Measurements from ENCODE around the gene PDE6B. TPM values are rescaled to one million over a fixed set of nuclear protein-coding genes. Genes with fewer than 3 reads are reported as not detected.

Gene PDE6B
- total RNA-seq, 2 experiments from 2014 or later, result not detected

DNA sequence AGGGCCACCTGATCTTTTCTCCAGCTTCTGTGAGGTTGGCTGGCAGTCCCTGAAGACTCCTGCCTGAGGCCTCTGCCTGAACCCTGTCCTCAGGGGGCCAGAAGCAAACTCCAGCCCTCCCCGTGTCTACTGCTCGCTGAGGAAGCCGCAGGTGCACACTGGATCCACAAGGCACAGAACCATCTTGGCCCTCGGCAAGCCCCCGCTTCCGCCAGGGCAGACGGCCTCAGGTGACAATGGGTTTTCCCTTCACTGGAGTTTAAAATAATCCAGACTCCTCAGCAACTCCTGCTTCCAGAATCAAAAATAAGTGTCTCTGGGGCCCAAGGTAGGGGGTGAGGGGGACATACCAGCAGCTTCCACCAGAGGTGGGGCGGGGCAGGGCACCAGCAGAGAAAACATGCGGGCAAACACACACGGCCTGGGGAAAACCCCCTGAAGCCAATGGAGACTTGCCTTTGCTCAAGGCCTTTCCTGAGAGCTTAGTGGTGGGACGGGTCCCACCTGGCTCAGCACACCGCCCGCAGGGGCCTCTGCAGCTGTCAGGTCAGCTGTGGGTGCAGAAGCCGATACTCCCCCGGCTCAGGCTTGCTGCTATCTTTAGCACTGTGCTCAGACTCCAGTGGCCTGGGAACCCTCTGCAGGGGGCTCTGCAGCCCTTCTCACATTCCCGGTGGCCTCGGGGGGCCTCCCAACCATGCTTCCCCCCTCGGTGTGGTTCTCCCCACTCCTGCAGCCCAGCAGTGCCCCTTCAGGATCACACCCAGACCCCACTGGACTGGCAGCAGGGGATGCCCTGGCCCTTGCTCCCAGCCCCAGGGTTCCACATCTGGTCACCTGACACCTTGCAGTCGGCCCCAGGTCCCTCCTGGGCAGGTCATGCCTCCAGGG lies 50.9 kb downstream of the PDE6B start:
- peak overlapping the region; percentile 98 for H3K4me3 ChIP-seq (ENCODE audit: low read depth, low read length, poor library complexity, severe bottlenecking)
- peaks cover 46% of the 10 kb centered on the region for H3K4me1 ChIP-seq (ENCODE audit: insufficient read depth, low read length, poor library complexity, severe bottlenecking)
- ChIA-PET CTCF (ENCODE audit: unreplicated experiment) (no interaction called here), POLR2A (no interaction called here)
- H2AFZ ChIP-seq (ENCODE audit: low read length), result no peak overlapping the region
- peaks cover 17% of the 10 kb centered on the region for H3K79me2 ChIP-seq (ENCODE audit: insufficient read depth, low read depth, low read length)
- TF ChIP-seq EZH2phosphoT487 (IDR thresholded peaks at IDR 0.05; ENCODE audit: borderline replicate concordance, low read depth, low read length), result no peak
- TF ChIP-seq, protein P1, sequence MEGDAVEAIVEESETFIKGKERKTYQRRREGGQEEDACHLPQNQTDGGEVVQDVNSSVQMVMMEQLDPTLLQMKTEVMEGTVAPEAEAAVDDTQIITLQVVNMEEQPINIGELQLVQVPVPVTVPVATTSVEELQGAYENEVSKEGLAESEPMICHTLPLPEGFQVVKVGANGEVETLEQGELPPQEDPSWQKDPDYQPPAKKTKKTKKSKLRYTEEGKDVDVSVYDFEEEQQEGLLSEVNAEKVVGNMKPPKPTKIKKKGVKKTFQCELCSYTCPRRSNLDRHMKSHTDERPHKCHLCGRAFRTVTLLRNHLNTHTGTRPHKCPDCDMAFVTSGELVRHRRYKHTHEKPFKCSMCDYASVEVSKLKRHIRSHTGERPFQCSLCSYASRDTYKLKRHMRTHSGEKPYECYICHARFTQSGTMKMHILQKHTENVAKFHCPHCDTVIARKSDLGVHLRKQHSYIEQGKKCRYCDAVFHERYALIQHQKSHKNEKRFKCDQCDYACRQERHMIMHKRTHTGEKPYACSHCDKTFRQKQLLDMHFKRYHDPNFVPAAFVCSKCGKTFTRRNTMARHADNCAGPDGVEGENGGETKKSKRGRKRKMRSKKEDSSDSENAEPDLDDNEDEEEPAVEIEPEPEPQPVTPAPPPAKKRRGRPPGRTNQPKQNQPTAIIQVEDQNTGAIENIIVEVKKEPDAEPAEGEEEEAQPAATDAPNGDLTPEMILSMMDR (conservative IDR thresholded peaks at IDR 0.05; ENCODE audit: low read length), result no peak
- H3K4me2 ChIP-seq (ENCODE audit: low read length), result peak overlapping the region; percentile 94
- H3K9me3 ChIP-seq (ENCODE audit: low read length), result no peaks in the 10 kb centered on the region
- intact Hi-C loops (cut with micrococcal nuclease; ENCODE audit: unreplicated experiment), result loop anchor here (1.0 to 10.0 kb wide), 4 partner anchors 107 to 1039 kb away; partner anchors contain the start of gene SLBP
- BruUV-seq (replicated peaks), result no TSS peak
- H4K20me1 ChIP-seq (ENCODE audit: insufficient read depth, low read length), result no peaks in the 10 kb centered on the region
- H3K27ac ChIP-seq (ENCODE audit: low read depth, low read length, poor library complexity, severe bottlenecking), result peak overlapping the region; percentile 94
- DNase-seq (ENCODE audit: low spot score), result peak; percentile 92
- no peaks in the 10 kb centered on the region for H3K9me2 ChIP-seq (ENCODE audit: insufficient read depth, low read length)
- H3K36me3 ChIP-seq (ENCODE audit: insufficient read depth, low read length), result peaks cover 25% of the 10 kb centered on the region

- POLR2A ChIA-PET, result no interaction called here
- intact Hi-C loops (cut with micrococcal nuclease; ENCODE audit: unreplicated experiment), result loop anchor here (1.0 to 10.0 kb wide), 4 partner anchors 106 to 1038 kb away; partner anchors contain the start of gene SLBP
- peaks cover 46% of the 10 kb centered on the region for H3K4me1 ChIP-seq (ENCODE audit: insufficient read depth, low read length, poor library complexity, severe bottlenecking)
Measured at GRCh38 chr4:676871-677235, 51.5 kb downstream of the PDE6B start.

More at GRCh38 chr4:676871-677235, 51.5 kb downstream of the PDE6B start:
- H3K36me3 ChIP-seq (ENCODE audit: insufficient read depth, low read length), result peaks cover 19% of the 10 kb centered on the region
- peak overlapping the region; percentile 94 for H3K4me2 ChIP-seq (ENCODE audit: low read length)
- no peaks in the 10 kb centered on the region for H3K9me3 ChIP-seq (ENCODE audit: low read length)
- peak overlapping the region; percentile 94 for H3K27ac ChIP-seq (ENCODE audit: low read depth, low read length, poor library complexity, severe bottlenecking)
- H3K79me2 ChIP-seq (ENCODE audit: insufficient read depth, low read depth, low read length), result peaks cover 17% of the 10 kb centered on the region
- peak; percentile 89 for DNase-seq (ENCODE audit: low spot score)
- no peaks in the 10 kb centered on the region for H4K20me1 ChIP-seq (ENCODE audit: insufficient read depth, low read length)
- no TSS peak for BruUV-seq (replicated peaks)
- H3K9me2 ChIP-seq (ENCODE audit: insufficient read depth, low read length), result no peaks in the 10 kb centered on the region
- TF ChIP-seq, protein P1 (conservative IDR thresholded peaks at IDR 0.05; ENCODE audit: low read length), result 0 out of 2 replicates have a peak, but pooled peaks have one; percentile 17
- TF ChIP-seq EZH2phosphoT487 (IDR thresholded peaks at IDR 0.05; ENCODE audit: borderline replicate concordance, low read depth, low read length), result no peak
- CTCF ChIA-PET (ENCODE audit: unreplicated experiment), result no interaction called here
- no peak overlapping the region for H2AFZ ChIP-seq (ENCODE audit: low read length)
- H3K4me3 ChIP-seq (ENCODE audit: low read depth, low read length, poor library complexity, severe bottlenecking), result peak overlapping the region; percentile 98
